SK-N-MC (cell line): ENCODE measurements around the gene NECAB3.

Experiments
- DNase-seq: peaks from one replicate; pipeline ENCODE4 v3.0.0-alpha.2; 2011; ENCODE audit warnings: low read depth, low spot score
- H3K27ac ChIP-seq: fragments of 200-600 bp; sonication (generic); 2 replicates; pipeline ENCODE4 v1.5.1; 2016; ENCODE audit warnings: mixed run types
- H3K36me3 ChIP-seq: fragments of 200-600 bp; sonication (generic); 2 replicates; pipeline ENCODE4 v1.6.1; 2017; ENCODE audit warnings: antibody characterized with exemption, low read length, mixed read lengths; ENCODE audit not compliant: insufficient read depth
- H3K4me3 ChIP-seq: fragments of 200-600 bp; sonication (generic); 2 replicates; pipeline ENCODE4 v1.5.1; 2016
- H3K9ac ChIP-seq: fragments of 200-600 bp; sonication (generic); 2 replicates; pipeline ENCODE4 v1.8.0; 2017; ENCODE audit warnings: mixed run types, mixed read lengths; ENCODE audit not compliant: insufficient read length
- H3K9me3 ChIP-seq: fragments of 200-600 bp; sonication (generic); 2 replicates; pipeline ENCODE4 v1.6.1; 2017; ENCODE audit warnings: low read depth, mild to moderate bottlenecking, antibody characterized with exemption, low read length, moderate library complexity, mixed read lengths
- EZH2 ChIP-seq: fragments of 200-600 bp; sonication (generic); IDR thresholded peaks from one replicate; pipeline ENCODE4 v1.6.1; 2017; ENCODE audit warnings: antibody characterized with exemption
- FOXP2 ChIP-seq: optimal IDR thresholded peaks from 2 replicates; pipeline ENCODE3; 2011; ENCODE audit warnings: mild to moderate bottlenecking, moderate library complexity; ENCODE audit not compliant: insufficient read depth; ENCODE audit errors: extremely low read length, control extremely low read depth
- POLR2AphosphoS5 ChIP-seq: IDR thresholded peaks from 2 replicates; pipeline ENCODE4 v1.6.1; 2012; ENCODE audit warnings: mild to moderate bottlenecking, low read depth, low read length, borderline replicate concordance

NECAB3 gene

DNA sequence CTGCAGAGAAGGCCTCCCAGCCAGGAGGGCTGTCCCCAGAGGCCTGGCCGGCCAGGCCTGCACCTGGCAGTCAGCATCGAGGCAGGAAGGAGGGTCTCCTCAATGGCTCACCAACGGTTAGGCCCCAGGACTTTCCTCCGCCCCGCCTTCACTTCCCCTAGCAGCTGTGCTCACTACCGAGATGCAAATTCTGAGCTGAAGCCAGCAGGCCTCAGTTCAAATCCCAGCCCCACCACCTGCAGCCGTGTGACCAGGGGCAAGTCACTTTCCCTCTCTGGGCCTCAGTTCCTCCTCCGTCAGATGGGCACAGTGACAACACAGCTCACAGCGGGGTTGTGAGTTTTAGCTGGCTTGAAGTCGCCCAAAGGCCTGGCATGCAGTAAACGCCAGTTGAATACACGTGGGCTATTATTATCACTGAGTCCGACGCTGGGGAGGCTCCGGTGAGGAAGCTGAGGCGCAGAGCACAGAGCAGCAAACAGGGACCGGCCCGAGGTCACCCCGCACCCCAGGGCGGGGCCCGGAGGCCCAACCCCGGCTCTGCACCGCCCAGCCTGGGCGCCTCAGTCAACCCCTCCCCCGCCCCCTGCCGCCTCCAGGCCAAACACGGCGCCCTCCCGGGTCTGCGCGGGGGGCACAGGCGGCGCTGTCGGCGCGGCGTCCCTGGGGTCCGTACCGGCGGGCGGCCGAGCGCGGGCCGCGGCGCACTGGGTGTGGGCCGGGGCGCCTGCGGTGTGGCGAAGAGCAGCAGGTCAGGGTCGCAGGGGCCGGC lies 11.3 kb upstream of the NECAB3 start:
- Histone ChIP-seq H3K9ac (peak overlapping the region; percentile 72), H3K36me3 (peaks cover 4% of the 10 kb centered on the region; the same call in 1 of the 2 replicates), H3K27ac (no peak overlapping the region), H3K9me3 (no peaks in the 10 kb centered on the region), H3K4me3 (peak overlapping the region; percentile 86)
- DNase-seq: no peak
- TF ChIP-seq FOXP2 (no peak), POLR2AphosphoS5 (no peak; the same call in 1 of the 2 replicates), EZH2 (no peak)

- no peak for DNase-seq
- TF ChIP-seq FOXP2 (peak; percentile 62), POLR2AphosphoS5 (peak; percentile 30; the same call in 1 of the 2 replicates), EZH2 (no peak)
- peak overlapping the region; percentile 33 for H3K27ac ChIP-seq
- H3K9ac ChIP-seq: peak overlapping the region; percentile 72
- H3K4me3 ChIP-seq: peak overlapping the region; percentile 86
- no peaks in the 10 kb centered on the region for H3K9me3 ChIP-seq
- peaks cover 12% of the 10 kb centered on the region; the same call in 1 of the 2 replicates for H3K36me3 ChIP-seq
Measured at GRCh38 chr20:33684533-33685327, 10.5 kb upstream of the NECAB3 start.

- H3K9me3 ChIP-seq: no peaks in the 10 kb centered on the region
- DNase-seq: no peak
- TF ChIP-seq POLR2AphosphoS5 (no peak), EZH2 (no peak), FOXP2 (no peak)
- peaks cover 34% of the 10 kb centered on the region for H3K36me3 ChIP-seq
- H3K9ac ChIP-seq: no peak overlapping the region
- no peak overlapping the region for H3K27ac ChIP-seq
- H3K4me3 ChIP-seq: no peak overlapping the region
Measured at GRCh38 chr20:33681728-33682353, 7.6 kb upstream of the NECAB3 start.

DNA sequence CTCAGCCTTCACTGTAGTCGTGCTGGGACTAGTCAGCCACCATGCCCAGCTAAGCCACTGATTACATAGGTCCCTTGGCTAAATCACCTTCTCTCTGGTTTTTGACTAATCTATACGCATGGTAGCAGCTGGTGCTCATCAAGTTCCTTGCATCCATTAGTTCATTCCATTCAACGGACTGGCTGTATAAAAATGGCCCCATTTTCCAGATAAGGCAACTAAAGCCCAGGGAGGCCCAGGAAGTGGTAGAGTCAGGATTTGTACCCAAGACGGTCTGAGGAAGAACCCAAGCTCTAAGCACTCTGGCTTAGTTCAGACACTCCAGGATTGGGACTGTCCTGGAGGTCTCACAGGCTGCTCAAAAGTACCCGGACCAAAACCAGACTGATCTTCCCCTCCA lies 7.1 kb upstream of the NECAB3 start:
- Histone ChIP-seq H3K27ac (no peak overlapping the region), H3K9me3 (no peaks in the 10 kb centered on the region), H3K36me3 (peaks cover 34% of the 10 kb centered on the region), H3K9ac (no peak overlapping the region), H3K4me3 (no peak overlapping the region)
- no peak for DNase-seq
- TF ChIP-seq POLR2AphosphoS5: no peak
- TF ChIP-seq EZH2: no peak
- TF ChIP-seq FOXP2: no peak

- Histone ChIP-seq H3K36me3 (peaks cover 34% of the 10 kb centered on the region), H3K9ac (no peak overlapping the region), H3K4me3 (no peak overlapping the region), H3K9me3 (no peaks in the 10 kb centered on the region), H3K27ac (peak overlapping the region; percentile 42)
- no peak for TF ChIP-seq FOXP2
- TF ChIP-seq EZH2: no peak
- TF ChIP-seq POLR2AphosphoS5: no peak
- DNase-seq: no peak
Measured at GRCh38 chr20:33680686-33681085, 6.5 kb upstream of the NECAB3 start.

- H3K4me3 ChIP-seq: no peak overlapping the region
- H3K9ac ChIP-seq: no peak overlapping the region
- no peak for TF ChIP-seq FOXP2
- no peak; the same call in 1 of the 2 replicates for TF ChIP-seq POLR2AphosphoS5
- DNase-seq: no peak
- H3K27ac ChIP-seq: no peak overlapping the region
- no peaks in the 10 kb centered on the region for H3K9me3 ChIP-seq
- H3K36me3 ChIP-seq: peaks cover 34% of the 10 kb centered on the region
Measured at GRCh38 chr20:33679758-33680485, 5.7 kb upstream of the NECAB3 start.

DNA sequence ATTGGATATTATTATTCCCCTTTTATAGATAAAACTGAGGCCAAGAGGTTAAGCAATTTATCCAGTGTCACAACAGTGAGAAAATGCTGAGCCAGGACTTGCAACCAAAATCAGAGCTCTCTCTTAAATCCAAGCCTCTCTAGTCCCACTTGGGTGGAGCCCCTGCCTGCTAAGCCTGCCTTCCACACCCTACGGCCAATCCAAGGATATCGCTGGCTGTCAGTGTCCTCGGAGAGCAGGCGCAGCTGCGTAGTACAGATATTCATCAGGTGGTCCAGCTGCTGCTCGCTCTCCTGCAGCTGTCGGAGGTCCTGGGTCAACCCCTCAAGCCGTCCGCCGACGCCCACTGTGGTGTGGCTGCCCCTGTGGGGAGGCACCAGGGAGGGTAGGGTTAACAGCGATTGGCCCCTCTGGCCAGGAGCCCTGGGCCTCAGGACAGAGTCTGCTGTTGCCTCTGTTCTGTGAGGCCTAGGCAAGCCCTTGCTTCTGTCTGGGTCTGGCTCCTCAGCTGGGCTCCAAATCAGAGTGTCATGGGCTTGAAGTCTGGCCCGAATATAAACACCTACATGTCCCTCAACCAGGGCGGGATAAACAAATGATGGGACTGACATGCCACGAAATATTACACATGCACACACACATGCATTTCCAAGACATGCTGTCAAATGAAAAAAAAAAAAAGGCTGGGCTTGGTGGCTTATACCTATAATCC lies 3.9 kb upstream of the NECAB3 start:
- Histone ChIP-seq H3K9me3 (no peaks in the 10 kb centered on the region), H3K27ac (0 out of 2 replicates have a peak overlapping the region, but pooled peaks have one; percentile 36), H3K36me3 (peaks cover 34% of the 10 kb centered on the region), H3K9ac (no peak overlapping the region), H3K4me3 (no peak overlapping the region)
- no peak for TF ChIP-seq FOXP2
- TF ChIP-seq POLR2AphosphoS5: no peak
- TF ChIP-seq EZH2: no peak
- DNase-seq: no peak
